ENCODE results near the gene CALML5.

CALML5 gene

GRCh38 chr10:5533098-5533731 is 33.8 kb upstream of the CALML5 start:
- no peak for DNase-seq (ENCODE audit: low spot score)

GRCh38 chr10:5532618-5533097 is 33.3 kb upstream of the CALML5 start:
- no peak for DNase-seq (ENCODE audit: low spot score)

DNA sequence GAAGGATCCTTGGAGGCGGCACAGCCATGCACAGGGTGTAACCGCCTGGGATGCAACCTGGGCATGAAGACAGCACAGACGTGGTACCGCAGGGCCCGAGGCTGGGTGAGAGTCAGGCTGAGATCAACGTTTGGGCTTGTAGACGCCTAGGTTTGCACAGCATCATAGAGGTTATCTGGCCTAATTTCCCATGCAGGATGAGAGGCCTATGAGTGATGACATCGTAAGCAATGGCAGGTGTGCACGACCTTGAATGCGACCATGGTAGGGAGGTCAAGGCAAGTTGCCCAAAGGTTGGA is 32.9 kb upstream of the CALML5 start:
- DNase-seq (ENCODE audit: low spot score) = no peak

- no peak for DNase-seq (ENCODE audit: low spot score)
These were observed 32.4 kb upstream of the CALML5 start for GRCh38 chr10:5531558-5532306.

DNA sequence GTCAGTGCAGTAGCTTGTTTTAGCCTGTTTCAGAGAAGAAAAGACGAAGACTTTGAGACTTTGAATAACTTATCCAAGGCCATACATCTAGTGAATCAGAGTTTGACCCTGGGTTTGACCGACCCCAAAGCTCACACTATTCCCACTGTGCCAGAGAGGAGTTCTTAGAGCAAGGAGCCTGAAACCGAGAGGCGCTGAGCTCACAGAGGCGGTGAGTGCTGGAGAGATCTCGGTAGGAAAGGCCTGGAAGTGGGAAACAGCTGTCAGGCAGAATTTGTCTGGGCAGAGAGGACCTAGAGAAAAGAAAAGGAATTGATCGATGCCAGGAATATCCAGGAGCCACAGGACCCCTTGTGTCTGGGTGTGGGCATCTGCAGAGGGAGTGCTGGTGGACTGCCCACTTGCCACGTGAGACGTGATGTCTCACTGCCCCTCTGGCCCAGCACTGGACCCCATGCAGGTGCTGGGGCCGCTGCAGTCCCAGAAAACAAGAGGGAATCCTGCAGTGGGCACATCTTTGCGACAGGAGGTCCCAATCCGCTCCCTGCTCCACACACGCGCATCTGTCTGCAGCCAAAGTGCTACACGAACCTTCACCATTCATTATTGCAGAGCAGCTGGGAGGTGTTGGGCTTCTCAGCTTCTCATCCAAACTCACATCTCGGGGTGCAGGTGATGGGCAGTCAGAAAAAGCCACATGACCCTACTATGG is 31.6 kb upstream of the CALML5 start:
- DNase-seq (ENCODE audit: low spot score) = no peak

DNA sequence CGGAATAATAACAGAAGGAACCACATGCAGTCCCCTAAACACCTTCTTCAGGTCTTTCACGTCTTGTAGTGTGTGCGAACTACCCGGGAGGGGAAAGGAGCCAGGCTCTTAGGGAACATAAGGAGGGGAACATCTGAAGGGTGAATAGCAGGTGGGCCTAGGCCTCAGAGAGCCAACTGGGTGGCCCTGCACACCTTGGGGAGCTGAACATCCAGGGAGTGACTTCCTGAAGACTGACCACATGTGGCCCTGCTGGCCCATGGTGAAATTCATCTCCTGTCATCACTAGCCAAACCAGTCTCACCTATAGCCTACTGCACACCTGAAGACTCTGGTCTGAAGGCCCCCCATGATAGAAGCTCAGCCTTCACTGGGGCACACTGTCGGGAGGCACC is 31.0 kb upstream of the CALML5 start:
- DNase-seq (ENCODE audit: low spot score) = no peak

DNA sequence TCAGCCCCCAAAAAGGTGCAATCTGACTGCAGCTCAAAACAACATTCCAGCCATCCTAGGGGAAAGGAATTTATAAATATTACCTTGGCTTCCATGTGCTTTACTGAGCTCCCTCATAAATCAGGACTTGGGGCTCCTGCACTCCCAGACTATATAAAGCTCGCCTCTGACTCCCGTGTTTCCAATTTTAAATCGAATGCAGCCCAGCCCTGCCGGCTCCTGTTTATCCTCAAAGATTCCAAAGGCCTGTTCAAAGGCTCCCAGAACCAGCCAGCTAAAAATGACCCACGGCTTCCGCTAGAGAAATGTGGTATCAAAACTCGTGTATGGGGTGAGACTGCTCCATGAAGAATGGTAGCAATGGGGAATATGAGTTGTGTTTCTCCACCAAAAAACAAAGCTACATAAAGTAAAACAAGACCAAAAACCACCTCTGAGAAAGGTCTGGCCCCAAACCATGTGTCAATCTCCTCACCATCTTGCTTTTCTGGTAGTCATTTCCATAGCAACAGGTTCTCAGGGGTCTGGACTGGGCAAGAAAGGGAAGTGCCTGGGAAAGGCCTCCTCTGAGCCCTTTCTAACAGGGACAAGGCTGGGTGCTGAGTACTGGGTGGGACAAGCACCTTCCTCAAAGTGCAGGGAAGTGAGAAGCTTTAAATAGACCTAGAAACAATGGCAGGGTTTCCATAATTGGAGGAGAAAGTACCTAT is 30.5 kb upstream of the CALML5 start:
- no peak for DNase-seq (ENCODE audit: low spot score)

- no peak for DNase-seq (ENCODE audit: low spot score)
These were observed 29.8 kb upstream of the CALML5 start for GRCh38 chr10:5528989-5529701.

DNA sequence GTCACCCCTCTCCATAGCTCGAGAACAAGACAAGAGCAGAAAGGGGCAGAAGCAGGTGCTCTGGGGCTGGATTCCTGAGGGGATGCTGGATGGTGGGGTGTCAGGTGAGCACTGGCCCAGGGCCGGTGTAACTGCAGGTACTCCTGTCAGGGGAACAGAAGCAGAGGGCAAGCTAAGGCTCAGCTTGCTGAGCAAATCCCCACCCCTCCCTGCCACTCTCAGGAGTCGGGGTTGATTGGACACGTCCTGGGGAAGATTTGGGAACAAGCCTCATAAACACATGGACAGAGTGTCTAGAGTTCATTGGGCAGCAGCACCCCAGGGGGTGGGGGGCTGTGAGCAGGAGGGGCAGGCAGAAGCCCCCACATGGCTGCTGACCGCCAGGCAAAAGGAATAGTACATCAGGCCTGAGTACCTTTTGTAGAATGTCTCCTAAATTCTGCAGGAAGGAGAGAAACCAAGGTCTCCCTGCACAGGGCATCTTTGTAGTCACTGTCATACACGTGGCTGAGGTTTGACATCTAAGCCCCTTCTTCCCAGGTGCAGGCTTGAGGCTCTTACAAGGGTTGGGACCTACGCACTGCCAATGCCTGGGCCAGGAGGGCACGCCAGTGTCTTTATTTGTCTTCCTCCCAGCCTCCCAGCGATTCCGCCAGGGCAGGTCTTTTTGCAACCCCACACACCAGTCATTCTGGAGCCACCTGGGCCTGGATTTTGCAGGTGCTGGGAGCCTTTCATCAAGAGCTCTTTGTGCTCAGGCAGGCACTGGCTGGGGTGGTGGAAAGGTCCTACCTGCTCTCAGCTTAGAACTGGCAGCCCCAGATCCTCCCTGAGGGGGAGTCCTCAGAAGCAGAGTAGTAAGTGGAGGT is 28.2 kb upstream of the CALML5 start:
- DNase-seq (ENCODE audit: low spot score) = no peak

DNA sequence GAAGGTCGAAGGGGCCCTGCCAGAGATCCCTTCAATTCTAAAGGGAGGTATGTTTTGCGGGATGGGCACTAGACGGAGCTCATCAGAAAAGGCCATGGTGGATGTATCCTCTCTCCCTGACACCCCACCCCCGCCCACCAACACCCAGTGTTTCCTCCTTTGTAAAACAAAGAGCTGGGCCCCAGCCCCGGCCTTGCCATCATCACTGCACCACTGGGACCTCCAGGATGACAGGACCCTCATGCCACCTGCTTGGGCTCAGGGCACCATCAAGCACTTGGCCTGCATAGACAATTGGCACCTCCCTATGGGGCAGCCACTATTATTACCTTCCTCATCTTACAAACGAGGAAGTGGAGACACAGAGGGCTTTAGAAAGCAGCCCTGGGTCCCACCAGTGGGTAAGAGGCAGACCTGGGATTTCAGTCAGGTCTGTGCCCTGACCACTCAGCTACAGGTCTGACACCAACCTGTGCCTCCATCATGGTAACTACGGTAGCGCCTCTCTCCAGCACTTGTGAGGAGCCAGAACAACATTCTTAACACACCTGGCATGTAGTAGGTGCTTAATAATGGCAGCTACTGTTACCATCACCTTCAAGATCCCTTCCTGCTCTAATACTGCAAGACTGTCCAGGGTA is 27.4 kb upstream of the CALML5 start:
- no peak for DNase-seq (ENCODE audit: low spot score)

DNA sequence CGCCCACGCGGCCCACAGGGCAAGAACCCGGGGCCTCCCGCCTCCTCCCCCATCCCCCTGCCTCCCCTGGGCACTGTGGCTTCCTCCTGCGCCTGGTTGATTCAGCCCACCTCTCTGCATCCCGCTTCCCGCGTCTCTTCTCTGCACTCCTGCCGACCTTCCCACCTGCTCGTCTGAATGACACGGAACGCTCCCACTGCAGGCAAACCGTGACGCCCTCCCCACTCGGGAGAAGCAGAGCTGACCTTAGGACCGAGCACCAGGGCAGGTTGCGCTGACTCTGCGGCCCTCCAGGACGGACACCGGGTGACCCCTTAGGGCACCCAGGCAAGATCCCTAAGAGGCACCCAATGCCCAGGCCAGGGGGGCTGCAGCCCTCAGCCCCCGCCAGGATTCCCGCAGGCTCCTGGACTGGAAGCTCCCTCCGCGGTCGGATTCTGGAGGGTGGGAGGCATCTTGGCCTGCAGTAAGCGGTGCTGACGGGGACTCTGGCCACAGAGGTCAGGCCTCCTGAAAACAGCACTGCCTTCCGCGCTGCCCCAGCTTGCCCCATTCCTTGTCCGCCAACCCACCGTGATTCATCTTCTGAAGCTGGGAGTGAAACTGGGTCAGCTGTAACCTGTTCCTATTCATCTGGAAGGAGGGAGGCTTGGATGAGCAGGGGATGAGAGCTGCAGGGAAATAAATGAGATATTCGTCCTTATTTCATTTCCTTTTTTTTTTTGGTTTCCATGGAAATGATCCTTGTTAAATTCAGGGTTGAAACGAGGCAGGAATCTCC is 26.4 kb upstream of the CALML5 start:
- DNase-seq (ENCODE audit: low spot score) = no peak

- DNase-seq (ENCODE audit: low spot score) = no peak
These were observed 25.5 kb upstream of the CALML5 start, which contains the start of gene CALML3 for GRCh38 chr10:5524641-5525560. Gene CALML3 (plus strand): TSS chr10:5524961. CDS start chr10:5525086, 125 bp downstream.

GRCh38 chr10:5523796-5524574 is 24.6 kb upstream of the CALML5 start:
- no peak for DNase-seq (ENCODE audit: low spot score)

- no peak for DNase-seq (ENCODE audit: low spot score)
These were observed 23.7 kb upstream of the CALML5 start for GRCh38 chr10:5522913-5523560.

DNA sequence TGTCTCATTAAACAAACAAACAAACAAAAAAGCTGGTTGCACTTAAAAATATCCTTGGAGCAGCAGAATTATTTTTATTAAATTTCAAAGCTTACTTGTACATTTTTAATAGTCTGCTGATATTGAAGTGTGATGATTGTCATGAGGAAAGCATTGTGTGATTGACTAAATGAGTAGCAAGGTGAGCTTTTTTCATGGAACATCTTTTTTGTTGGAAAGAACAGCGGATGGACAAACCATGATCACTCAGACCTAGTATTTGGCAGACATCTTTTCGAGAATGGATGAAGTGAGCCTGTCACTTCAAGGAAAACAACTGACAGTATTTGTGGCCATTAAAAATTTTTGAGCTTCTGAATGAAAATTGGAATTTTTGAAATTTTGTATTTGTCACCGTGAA is 19.7 kb upstream of the CALML5 start:
- DNase-seq (ENCODE audit: low spot score) = no peak

GRCh38 chr10:5518143-5518542 is 18.8 kb upstream of the CALML5 start:
- DNase-seq (ENCODE audit: low spot score) = peak; percentile 78

DNA sequence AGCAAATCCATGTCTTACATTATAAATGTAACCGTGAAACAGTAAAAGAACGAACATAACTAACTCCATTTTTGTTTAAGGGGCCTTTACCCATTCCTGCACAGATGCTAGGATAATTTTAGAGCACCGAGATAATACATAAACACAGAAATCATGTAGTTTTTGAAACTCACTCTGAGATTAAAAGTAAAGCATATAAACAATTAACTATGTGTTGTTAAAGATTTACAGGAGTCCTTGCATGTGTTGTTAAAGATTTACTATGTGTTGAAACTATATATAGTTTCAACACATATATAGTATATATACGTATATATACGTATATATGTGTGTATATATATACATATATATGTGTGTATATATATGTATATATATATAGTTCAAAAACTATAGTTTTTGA is 18.2 kb upstream of the CALML5 start:
- DNase-seq (ENCODE audit: low spot score) = no peak
